Adrenal gland (tissue), 12 donors: ENCODE results near the gene PIAS1. TPM values are rescaled to one million over a fixed set of nuclear protein-coding genes. Genes with fewer than 3 reads are reported as not detected.

Source experiments
- DNase-seq, 7 donors: peaks; one replicate each; pipeline ENCODE4 v3.0.0-alpha.2; 2019 to 2020
- H3K27ac ChIP-seq, 5 donors: fragments of 200-600 bp; sonication (generic) in 4 of 5; 1 replicate in 3 of 5; 2 replicates in 2 of 5; pipeline versions ENCODE4 v1.5.1 to v1.8.0; 2016 to 2020; ENCODE audit warnings: mild to moderate bottlenecking in 1 of 5
- H3K27me3 ChIP-seq: fragments of 200-600 bp; 2 replicates; pipeline ENCODE4 v1.8.0; 2021
- H3K36me3 ChIP-seq, 2 donors: fragments of 200-600 bp; replicated peaks in 1 of 2; 1 replicate in 1 of 2; 2 replicates in 1 of 2; pipeline versions ENCODE4 v1.5.1 to v1.8.0; 2018 to 2022
- H3K4me1 ChIP-seq, 2 donors: fragments of 200-600 bp; replicated peaks in 1 of 2; 1 replicate in 1 of 2; 2 replicates in 1 of 2; pipeline versions ENCODE4 v1.5.1 to v1.8.0; 2018 to 2021
- H3K4me3 ChIP-seq, 4 donors: fragments of 200-600 bp; sonication (generic) in 3 of 4; one replicate each; pipeline ENCODE4 v1.5.1; 2016 to 2018
- H3K9me3 ChIP-seq, 3 donors: fragments of 200-600 bp; sonication (generic) in 1 of 3; replicated peaks in 1 of 3; 1 replicate in 2 of 3; 2 replicates in 1 of 3; pipeline versions ENCODE4 v1.5.1 to v1.8.0; 2016 to 2021
- POLR2A ChIP-seq, 2 donors: fragments of 450-650 bp; IDR thresholded peaks; one replicate each; pipeline ENCODE4 v1.6.1; 2017; ENCODE audit warnings: antibody characterized with exemption in 2 of 2, mild to moderate bottlenecking in 2 of 2, moderate library complexity in 1 of 2
- WGBS, 4 donors: extraction: QIAGEN DNeasy Blood & Tissue Kit in 2 of 4; methylation state at CpG; one replicate each; pipeline versions ENCODE4 v1.1.5 to v1.1.7; 2013 to 2017; 5-methylcytosine and 5-hydroxymethylcytosine counted together
- intact Hi-C, 2 donors: fragments of 100-400 bp; cut with DNase I; formaldehyde crosslinking; loops; one replicate each; pipeline versions ENCODE4 v1.14.1 to v1.15.0; 2022 to 2023
- polyA plus RNA-seq, 3 donors: library from polyadenylated mRNA; stranded (reverse); fragments of 200-250 nt in 2 of 3; fragments of 350-450 nt in 1 of 3; fragmentation: Illumina TruSeq in 1 of 3; extraction: RNeasy Lipid Tissue Mini Kit (QIAGEN cat#74804) in 1 of 3; gene quantifications; one replicate each; pipeline ENCODE4 v1.2.3, GENCODE V29; 2013 to 2014
- total RNA-seq, 9 donors: library from RNA; depleted of rRNA in 4 of 9; stranded (reverse); fragments of >200 nt in 4 of 9; fragments of 120-200 nt in 1 of 9; fragmentation: NEBNext Ultra II Directional in 1 of 9; extraction: Animal tissue kit (Norgen Biotek cat#: 25700) in 1 of 9; gene quantifications; one replicate each; pipeline versions ENCODE4 v1.1.0 to v1.2.4, GENCODE V29; 2013 to 2023
- TF ChIP-seq, protein P1 (sequence below), 6 experiments: fragments of 450-650 bp in 4 of 6; fragments of 200-600 bp in 2 of 6; sonication (generic) in 1 of 6; IDR thresholded peaks; 1 replicate in 5 of 6; 2 replicates in 1 of 6; pipeline versions ENCODE4 v1.5.1 to v1.8.0; 2016 to 2021; ENCODE audit warnings: antibody characterized with exemption in 6 of 6, mild to moderate bottlenecking in 2 of 6, moderate library complexity in 1 of 6
- donor health status: healthy with polysubstance abuse.
- donor health status: Bipolar disorder and iron deficiency.
- donor health status: DM: yes; HTN: yes; CAD: no.
- donor health status: DM: no; HTN: no; CAD: no.
- donor health status: DM: no; HTN: no; CAD: no.
- donor health status: DM: yes; HTN: yes; CAD: no.

Gene PIAS1
- total and polyA plus RNA-seq, 12 donors = 12.7 to 60.0 (median 38.8) TPM

GRCh38 chr15:68062214-68062613, 8.1 kb downstream of the PIAS1 start:
- no peak for TF ChIP-seq POLR2A (IDR thresholded peaks at IDR 0.05)
- TF ChIP-seq, protein P1, sequence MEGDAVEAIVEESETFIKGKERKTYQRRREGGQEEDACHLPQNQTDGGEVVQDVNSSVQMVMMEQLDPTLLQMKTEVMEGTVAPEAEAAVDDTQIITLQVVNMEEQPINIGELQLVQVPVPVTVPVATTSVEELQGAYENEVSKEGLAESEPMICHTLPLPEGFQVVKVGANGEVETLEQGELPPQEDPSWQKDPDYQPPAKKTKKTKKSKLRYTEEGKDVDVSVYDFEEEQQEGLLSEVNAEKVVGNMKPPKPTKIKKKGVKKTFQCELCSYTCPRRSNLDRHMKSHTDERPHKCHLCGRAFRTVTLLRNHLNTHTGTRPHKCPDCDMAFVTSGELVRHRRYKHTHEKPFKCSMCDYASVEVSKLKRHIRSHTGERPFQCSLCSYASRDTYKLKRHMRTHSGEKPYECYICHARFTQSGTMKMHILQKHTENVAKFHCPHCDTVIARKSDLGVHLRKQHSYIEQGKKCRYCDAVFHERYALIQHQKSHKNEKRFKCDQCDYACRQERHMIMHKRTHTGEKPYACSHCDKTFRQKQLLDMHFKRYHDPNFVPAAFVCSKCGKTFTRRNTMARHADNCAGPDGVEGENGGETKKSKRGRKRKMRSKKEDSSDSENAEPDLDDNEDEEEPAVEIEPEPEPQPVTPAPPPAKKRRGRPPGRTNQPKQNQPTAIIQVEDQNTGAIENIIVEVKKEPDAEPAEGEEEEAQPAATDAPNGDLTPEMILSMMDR (IDR thresholded peaks at IDR 0.05) = no peak
- Histone ChIP-seq H3K4me1 (peaks cover 7 to 55% of the 10 kb centered on the region in 2 donors), H3K4me3 (no peak overlapping the region), H3K27me3 (no peaks in the 10 kb centered on the region), H3K9me3 (no peaks in the 10 kb centered on the region), H3K27ac (no peak overlapping the region), H3K36me3 (no peaks in the 10 kb centered on the region)
- intact Hi-C loops = no loop called here
- 66 to 77% (median 74%) methylated on average over 3 of the region's 3 CpGs for WGBS, 4 donors
- no peak for DNase-seq

DNA sequence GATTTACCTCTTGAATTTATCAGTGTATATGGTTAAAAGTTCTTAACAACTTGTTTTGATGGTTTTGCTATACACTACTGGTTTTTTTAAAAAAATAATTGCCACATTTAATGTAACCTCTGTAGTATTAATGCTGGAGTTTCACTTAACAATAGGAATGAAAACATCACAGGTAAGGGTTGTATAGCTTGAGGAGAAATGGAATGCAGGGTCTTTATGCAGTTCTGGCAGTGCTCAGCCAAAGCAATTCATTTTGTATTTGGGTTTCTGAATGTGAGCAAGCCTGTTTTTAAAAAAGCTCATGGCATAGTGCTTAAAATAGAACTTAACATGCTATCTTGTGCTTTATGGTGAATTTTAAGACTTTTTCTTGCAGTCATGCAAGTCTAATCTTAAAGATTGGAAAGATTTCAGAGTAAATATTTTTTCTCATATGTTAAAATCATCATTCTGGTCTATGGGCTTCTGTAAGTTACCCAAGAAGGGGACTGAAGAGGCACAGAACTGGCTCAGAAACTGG, 8.9 kb downstream of the PIAS1 start:
- no peak for TF ChIP-seq POLR2A (IDR thresholded peaks at IDR 0.05)
- TF ChIP-seq, protein P1 (IDR thresholded peaks at IDR 0.05) = no peak
- Histone ChIP-seq H3K4me3 (no peak overlapping the region), H3K9me3 (no peaks in the 10 kb centered on the region), H3K27me3 (no peaks in the 10 kb centered on the region), H3K4me1 (peaks cover 7 to 51% of the 10 kb centered on the region in 2 donors), H3K27ac (no peak overlapping the region), H3K36me3 (no peaks in the 10 kb centered on the region)
- intact Hi-C loops = no loop called here
- no peak for DNase-seq

DNA sequence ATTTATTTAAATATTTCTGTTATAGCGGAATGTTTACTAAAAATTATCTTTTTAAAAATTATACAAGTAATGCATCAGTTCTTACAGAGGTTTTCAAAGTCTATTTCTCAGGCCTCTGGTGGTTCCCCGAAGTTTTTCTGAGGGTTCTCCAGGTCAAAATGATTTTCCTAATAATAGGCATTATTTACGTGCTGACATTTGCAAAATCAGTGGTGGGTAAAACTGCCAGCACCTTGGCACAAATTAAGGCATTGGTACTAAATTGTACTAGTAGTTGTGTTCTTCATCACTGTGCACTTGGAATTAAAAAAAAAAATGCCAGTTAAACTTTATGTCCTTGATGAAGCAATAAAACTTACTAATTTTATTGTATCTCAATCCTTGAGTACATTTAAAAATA, 9.5 kb downstream of the PIAS1 start:
- intact Hi-C loops = no loop called here
- H3K9me3 ChIP-seq = no peaks in the 10 kb centered on the region
- H3K27ac ChIP-seq = no peak overlapping the region
- H3K4me3 ChIP-seq = no peak overlapping the region
- no peaks in the 10 kb centered on the region for H3K27me3 ChIP-seq
- 93 to 96% (median 95%) methylated on average over 3 of the region's 3 CpGs for WGBS, 4 donors
- H3K36me3 ChIP-seq = no peaks in the 10 kb centered on the region
- no peak for TF ChIP-seq POLR2A (IDR thresholded peaks at IDR 0.05)
- TF ChIP-seq, protein P1 (IDR thresholded peaks at IDR 0.05) = no peak
- H3K4me1 ChIP-seq = peaks cover 7 to 45% of the 10 kb centered on the region in 2 donors
- DNase-seq = no peak

DNA sequence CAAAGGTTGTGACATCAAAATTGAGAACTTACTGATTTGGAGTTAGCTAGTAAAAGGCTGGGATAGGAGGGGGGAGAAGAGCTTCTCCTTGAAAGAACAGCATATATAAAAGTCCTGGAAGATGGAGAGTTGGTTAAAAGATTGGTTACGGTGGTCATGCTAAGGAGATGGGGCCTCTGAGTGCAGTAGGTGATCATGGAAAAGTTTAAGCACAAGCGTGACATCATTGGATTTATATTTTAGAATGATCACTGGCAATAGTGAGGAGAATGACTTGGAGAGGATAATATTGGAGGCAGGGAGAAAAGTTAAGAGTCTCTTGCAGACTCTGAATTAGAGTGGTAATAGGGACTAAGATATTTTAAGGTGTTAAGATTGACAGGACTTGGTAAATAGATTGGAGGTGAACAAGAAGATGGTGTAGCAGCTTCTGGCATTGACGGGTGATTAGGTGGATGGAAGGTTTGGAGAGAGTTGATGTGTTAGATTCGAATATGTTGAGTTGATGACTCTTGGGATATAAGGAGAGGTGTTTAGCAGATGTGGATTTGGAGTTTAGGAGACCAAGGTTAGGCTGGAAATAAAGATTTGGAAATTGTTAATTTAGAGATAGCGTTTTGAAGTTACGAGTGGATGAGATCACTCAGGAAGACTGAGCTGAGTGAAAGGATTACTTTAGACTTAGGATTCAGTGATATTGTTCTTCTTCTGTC, 19.6 kb downstream of the PIAS1 start:
- no peaks in the 10 kb centered on the region for H3K27me3 ChIP-seq
- no peaks in the 10 kb centered on the region for H3K36me3 ChIP-seq
- DNase-seq = no peak
- WGBS, 4 donors = 84 to 88% (median 87%) methylated on average over 6 of the region's 6 CpGs
- no peak overlapping the region for H3K27ac ChIP-seq
- TF ChIP-seq, protein P1 (IDR thresholded peaks at IDR 0.05) = no peak
- H3K9me3 ChIP-seq = no peaks in the 10 kb centered on the region
- no peak overlapping the region for H3K4me3 ChIP-seq
- H3K4me1 ChIP-seq = peaks cover 11 to 45% of the 10 kb centered on the region in 2 donors
- intact Hi-C loops = no loop called here
